H9 (cell line): Measurements from ENCODE around the gene AIG1. TPM values are rescaled to one million over a fixed set of nuclear protein-coding genes. Genes with fewer than 3 reads are reported as not detected.

Experiments used
- DNase-seq: peaks from one replicate; pipeline ENCODE4 v3.0.0-alpha.2; 2017
- H2AFZ ChIP-seq: one replicate; pipeline ENCODE4 v1.6.1; 2013; ENCODE audit warnings: mild to moderate bottlenecking, low read length, control low read depth, moderate library complexity
- H2AK5ac ChIP-seq: 2 replicates; pipeline ENCODE4 v1.6.1; 2013; ENCODE audit warnings: low read length, control low read depth, mixed read lengths; ENCODE audit not compliant: insufficient read length
- H2BK120ac ChIP-seq: one replicate; pipeline ENCODE4 v1.6.1; 2013; ENCODE audit warnings: low read depth, mild to moderate bottlenecking, low read length, control low read depth, inconsistent platforms; ENCODE audit not compliant: poor library complexity, severe bottlenecking
- H2BK12ac ChIP-seq: 2 replicates; pipeline ENCODE4 v1.6.1; 2013; ENCODE audit warnings: low read length, control low read depth, mixed read lengths, low read depth; ENCODE audit not compliant: insufficient read length
- H2BK15ac ChIP-seq: 2 replicates; pipeline ENCODE4 v1.6.1; 2013; ENCODE audit warnings: low read depth, low read length, control low read depth
- H2BK20ac ChIP-seq: one replicate; pipeline ENCODE4 v1.6.1; 2013; ENCODE audit warnings: low read depth, mild to moderate bottlenecking, low read length, control low read depth, inconsistent platforms; ENCODE audit not compliant: poor library complexity, severe bottlenecking
- H2BK5ac ChIP-seq: 2 replicates; pipeline ENCODE4 v1.6.1; 2013; ENCODE audit warnings: low read length, control low read depth, mixed read lengths; ENCODE audit not compliant: insufficient read length
- H3K14ac ChIP-seq: 2 replicates; pipeline ENCODE4 v1.6.1; 2013; ENCODE audit warnings: low read length, control low read depth; ENCODE audit not compliant: insufficient read depth
- H3K18ac ChIP-seq: 2 replicates; pipeline ENCODE4 v1.6.1; 2013; ENCODE audit warnings: low read depth, mild to moderate bottlenecking, mixed read lengths, low read length, control low read depth; ENCODE audit not compliant: insufficient read length
- H3K23ac ChIP-seq: 2 replicates; pipeline ENCODE4 v1.6.1; 2013; ENCODE audit warnings: low read length, control low read depth, mixed read lengths, low read depth; ENCODE audit not compliant: insufficient read length
- H3K23me2 ChIP-seq: 2 replicates; pipeline ENCODE4 v1.6.1; 2013; ENCODE audit warnings: low read depth, mild to moderate bottlenecking, mixed read lengths, low read length, control low read depth; ENCODE audit not compliant: insufficient read length, poor library complexity, severe bottlenecking
- H3K27ac ChIP-seq: 2 replicates; pipeline ENCODE4 v1.5.1; 2013; ENCODE audit warnings: low read length, control low read depth, mixed read lengths, low read depth; ENCODE audit not compliant: insufficient read length
- H3K27me3 ChIP-seq: 2 replicates; pipeline ENCODE4 v1.6.1; 2013; ENCODE audit warnings: low read length, control low read depth, inconsistent platforms; ENCODE audit not compliant: insufficient read depth
- H3K4ac ChIP-seq: 2 replicates; pipeline ENCODE4 v1.6.1; 2013; ENCODE audit warnings: low read depth, mild to moderate bottlenecking, control low read depth, inconsistent platforms, low read length, moderate library complexity
- H3K4me1 ChIP-seq: 2 replicates; pipeline ENCODE4 v1.6.1; 2013; ENCODE audit warnings: low read length, control low read depth, inconsistent platforms; ENCODE audit not compliant: insufficient read depth
- H3K4me2 ChIP-seq: 2 replicates; pipeline ENCODE4 v1.6.1; 2013; ENCODE audit warnings: low read length, control low read depth, mixed read lengths; ENCODE audit not compliant: insufficient read length, insufficient read depth
- H3K56ac ChIP-seq: 2 replicates; pipeline ENCODE4 v1.6.1; 2013; ENCODE audit warnings: low read depth, mild to moderate bottlenecking, mixed read lengths, low read length, control low read depth; ENCODE audit not compliant: insufficient read length
- H3K79me1 ChIP-seq: 2 replicates; pipeline ENCODE4 v1.6.1; 2013; ENCODE audit warnings: low read depth, mild to moderate bottlenecking, moderate library complexity, low read length, control low read depth, inconsistent platforms; ENCODE audit not compliant: insufficient read depth, poor library complexity, severe bottlenecking
- H3K79me2 ChIP-seq: 2 replicates; pipeline ENCODE4 v1.6.1; 2013; ENCODE audit warnings: low read length, control low read depth, inconsistent platforms; ENCODE audit not compliant: insufficient read depth
- H3K9ac ChIP-seq: 2 replicates; pipeline ENCODE4 v1.6.1; 2013; ENCODE audit warnings: low read length, control low read depth, mixed read lengths; ENCODE audit not compliant: insufficient read length; ENCODE audit errors: extremely low read depth
- H3K9me3 ChIP-seq: one replicate; pipeline ENCODE4 v1.6.1; 2013; ENCODE audit warnings: low read depth, low read length, inconsistent platforms; ENCODE audit not compliant: control insufficient read depth
- H3T11ph ChIP-seq: one replicate; pipeline ENCODE4 v1.6.1; 2013; ENCODE audit warnings: mild to moderate bottlenecking, low read length, control low read depth, inconsistent platforms
- H4K20me1 ChIP-seq: one replicate; pipeline ENCODE4 v1.6.1; 2013; ENCODE audit not compliant: control insufficient read depth, insufficient read length, insufficient read depth
- H4K5ac ChIP-seq: 2 replicates; pipeline ENCODE4 v1.6.1; 2013; ENCODE audit warnings: low read depth, mild to moderate bottlenecking, mixed read lengths, low read length, control low read depth; ENCODE audit not compliant: insufficient read length
- H4K8ac ChIP-seq: replicated peaks from 2 replicates; pipeline ENCODE4 v1.6.1; 2013; ENCODE audit warnings: low read length, control low read depth, mixed read lengths, low read depth; ENCODE audit not compliant: insufficient read length
- H4K91ac ChIP-seq: 2 replicates; pipeline ENCODE4 v1.6.1; 2013; ENCODE audit warnings: low read depth, mild to moderate bottlenecking, moderate library complexity, mixed read lengths, low read length, control low read depth; ENCODE audit not compliant: insufficient read length
- H3K27ac Mint-ChIP-seq, 3 experiments: 2 replicates in 2 of 3; 3 replicates in 1 of 3; pipeline ENCODE4 v1.8.0; 2020 to 2021; ENCODE audit warnings: mixed read lengths in 3 of 3, mild to moderate bottlenecking in 1 of 3, moderate library complexity in 1 of 3
- H3K27me3 Mint-ChIP-seq: 2 replicates; pipeline ENCODE4 v1.8.0; 2021; ENCODE audit warnings: low read depth, mild to moderate bottlenecking, moderate library complexity, mixed read lengths
- H3K36me3 Mint-ChIP-seq, 3 experiments: 2 replicates in 2 of 3; 3 replicates in 1 of 3; pipeline ENCODE4 v1.8.0; 2020 to 2021; ENCODE audit warnings: low read depth in 3 of 3, mixed read lengths in 3 of 3; ENCODE audit not compliant: insufficient read depth in 1 of 3
- H3K4me1 Mint-ChIP-seq, 2 experiments: 2 replicates each; pipeline ENCODE4 v1.8.0; 2020; ENCODE audit warnings: mixed read lengths in 2 of 2
- H3K4me3 Mint-ChIP-seq, 2 experiments: 2 replicates in 1 of 2; 3 replicates in 1 of 2; pipeline ENCODE4 v1.8.0; 2020 to 2021; ENCODE audit warnings: mild to moderate bottlenecking in 2 of 2, mixed read lengths in 2 of 2, moderate library complexity in 1 of 2
- H3K9me3 Mint-ChIP-seq, 2 experiments: 2 replicates in 1 of 2; 3 replicates in 1 of 2; pipeline ENCODE4 v1.8.0; 2020; ENCODE audit warnings: mild to moderate bottlenecking in 2 of 2, mixed read lengths in 2 of 2, moderate library complexity in 1 of 2
- CTCF ChIP-seq: fragments of 200-600 bp; sonication (generic); conservative IDR thresholded peaks from 3 replicates; pipeline ENCODE4 v1.8.0; 2021; ENCODE audit warnings: antibody characterized with exemption, mild to moderate bottlenecking
- WGBS: extraction: QIAGEN DNeasy Blood & Tissue Kit; methylation state at CpG from one replicate; pipeline ENCODE4 v1.1.7; 2013; ENCODE audit warnings: missing lambda C conversion rate, low lambda C conversion rate, mixed read lengths; ENCODE audit not compliant: insufficient read length; ENCODE audit errors: extremely low coverage; 5-methylcytosine and 5-hydroxymethylcytosine counted together
- total RNA-seq: library from RNA; stranded (reverse); gene quantifications from 2 replicates; pipeline ENCODE4 v1.2.1, GENCODE V29; 2021

AIG1 gene
- total RNA-seq, 1 experiment from 2014 or later = 44.6 TPM

GRCh38 chr6:143199291-143199690 is 138.6 kb downstream of the AIG1 start:
- H3K18ac ChIP-seq = no peak overlapping the region
- TF ChIP-seq CTCF = no peak
- H3K79me1 ChIP-seq = peaks cover 2% of the 10 kb centered on the region
- no peaks in the 10 kb centered on the region for H4K20me1 ChIP-seq
- no peaks in the 10 kb centered on the region for H3K27me3 Mint-ChIP-seq
- no peak overlapping the region for H3K14ac ChIP-seq
- no peak overlapping the region for H2BK5ac ChIP-seq
- H3K9me3 ChIP-seq = no peaks in the 10 kb centered on the region
- no peak overlapping the region for H3T11ph ChIP-seq
- no peak overlapping the region for H4K91ac ChIP-seq
- no peak overlapping the region for H2BK120ac ChIP-seq
- no peak overlapping the region for H3K9ac ChIP-seq
- 100% methylated on average over 1 of the region's 1 CpG for WGBS
- no peak overlapping the region for H4K8ac ChIP-seq
- H2BK12ac ChIP-seq = no peak overlapping the region
- no peaks in the 10 kb centered on the region for H3K4me1 Mint-ChIP-seq
- H2AK5ac ChIP-seq = no peak overlapping the region
- no peak overlapping the region for H3K4ac ChIP-seq
- H3K4me3 Mint-ChIP-seq = no peak overlapping the region
- H3K23me2 ChIP-seq = no peaks in the 10 kb centered on the region
- no peaks in the 10 kb centered on the region for H3K79me2 ChIP-seq
- H4K5ac ChIP-seq = no peak overlapping the region
- H2BK20ac ChIP-seq = no peak overlapping the region
- no peak overlapping the region for H3K27ac ChIP-seq
- no peak overlapping the region for H3K4me2 ChIP-seq
- no peak overlapping the region for H3K27ac Mint-ChIP-seq
- no peaks in the 10 kb centered on the region; a peak in 1 of 5 replicates for H3K9me3 Mint-ChIP-seq
- DNase-seq = no peak
- no peak overlapping the region for H2AFZ ChIP-seq
- no peaks in the 10 kb centered on the region for H3K27me3 ChIP-seq
- no peak overlapping the region for H3K23ac ChIP-seq
- H3K56ac ChIP-seq = no peak overlapping the region
- H2BK15ac ChIP-seq = no peak overlapping the region
- H3K36me3 Mint-ChIP-seq = peaks cover 4 to 15% (median 13%) of the 10 kb centered on the region in 3 experiments; a peak in 5 of 7 replicates
- H3K4me1 ChIP-seq = no peaks in the 10 kb centered on the region
